H1 (cell line): ENCODE results near the gene ATG4D. TPM values are rescaled to one million over a fixed set of nuclear protein-coding genes. Genes with fewer than 3 reads are reported as not detected.

Experiments used
- CTCF ChIA-PET: fragments of 300-600 bp; sonication (Branson Sonifier 250); formaldehyde crosslinking; loops from one replicate; lab custom pipeline; 2021; ENCODE audit not compliant: partially characterized antibody; lab: Charles Lee
- POLR2A ChIA-PET: fragments of 300-600 bp; sonication (Branson Sonifier 250); formaldehyde crosslinking; loops from one replicate; lab custom pipeline; 2021; ENCODE audit warnings: inconsistent platforms; ENCODE audit not compliant: partially characterized antibody; lab: Charles Lee
- DNase-seq, 2 experiments: peaks; one replicate each; pipeline versions ENCODE4 v3.0.0 to v3.0.0-alpha.2; 2010 to 2022; ENCODE audit warnings: low spot score in 2 of 2, low read depth in 1 of 2, mixed read lengths in 1 of 2
- FAIRE-seq: peaks from 2 replicates; lab custom pipeline; 2011; peaks lifted over from hg19 to GRCh38; lab: Jason Lieb, UNC
- H2AFZ ChIP-seq: 2 replicates; pipeline ENCODE4 v1.8.1; 2012; ENCODE audit warnings: low read length, inconsistent platforms
- H2AK5ac ChIP-seq: 2 replicates; pipeline ENCODE4 v1.6.1; 2013; ENCODE audit warnings: low read depth, low read length
- H2BK120ac ChIP-seq: replicated peaks from 2 replicates; pipeline ENCODE3; 2013; ENCODE audit warnings: low read depth, low read length, inconsistent platforms
- H2BK12ac ChIP-seq: 2 replicates; pipeline ENCODE4 v1.6.1; 2013; ENCODE audit warnings: low read depth, low read length
- H2BK15ac ChIP-seq: 2 replicates; pipeline ENCODE4 v1.6.1; 2013; ENCODE audit warnings: low read length
- H2BK20ac ChIP-seq: 2 replicates; pipeline ENCODE4 v1.6.1; 2013; ENCODE audit warnings: low read length
- H2BK5ac ChIP-seq: 2 replicates; pipeline ENCODE4 v1.6.1; 2013; ENCODE audit warnings: low read depth, low read length
- H3K14ac ChIP-seq: 2 replicates; pipeline ENCODE4 v1.6.1; 2013; ENCODE audit warnings: inconsistent platforms; ENCODE audit not compliant: insufficient read length
- H3K18ac ChIP-seq: 2 replicates; pipeline ENCODE4 v1.6.1; 2013; ENCODE audit warnings: low read length; ENCODE audit errors: extremely low read depth
- H3K23ac ChIP-seq: 2 replicates; pipeline ENCODE4 v1.6.1; 2013; ENCODE audit warnings: inconsistent platforms; ENCODE audit not compliant: insufficient read length
- H3K23me2 ChIP-seq: 2 replicates; pipeline ENCODE4 v1.6.1; 2013; ENCODE audit warnings: low read depth, low read length
- H3K27ac ChIP-seq: 2 replicates; pipeline ENCODE4 v1.6.1; 2011; ENCODE audit warnings: low read depth, low read length, inconsistent platforms
- H3K27me3 ChIP-seq, 4 experiments: replicated peaks in 1 of 4; 1 replicate in 1 of 4; 2 replicates in 3 of 4; pipeline versions ENCODE4 v1.6.1 to v1.8.1; 2011 to 2013; ENCODE audit warnings: low read length in 3 of 4, mild to moderate bottlenecking in 3 of 4, inconsistent platforms in 2 of 4, mixed read lengths in 2 of 4, moderate library complexity in 1 of 4; ENCODE audit not compliant: control insufficient read depth in 3 of 4, insufficient read depth in 3 of 4; ENCODE audit errors: extremely low read depth in 1 of 4
- H3K36me3 ChIP-seq, 4 experiments: 2 replicates each; pipeline versions ENCODE4 v1.6.1 to v1.8.1; 2011 to 2013; ENCODE audit warnings: mild to moderate bottlenecking in 4 of 4, low read length in 3 of 4, moderate library complexity in 2 of 4, control low read depth in 1 of 4, inconsistent platforms in 1 of 4; ENCODE audit not compliant: insufficient read depth in 4 of 4, control insufficient read depth in 2 of 4
- H3K4ac ChIP-seq: replicated peaks from 2 replicates; pipeline ENCODE3; 2013; ENCODE audit warnings: low read length, low read depth, mixed read lengths, inconsistent platforms; ENCODE audit not compliant: insufficient read length
- H3K4me1 ChIP-seq, 4 experiments: replicated peaks in 1 of 4; 1 replicate in 1 of 4; 2 replicates in 3 of 4; pipeline versions ENCODE4 v1.6.1 to v1.8.1; 2011 to 2013; ENCODE audit warnings: low read length in 3 of 4, inconsistent platforms in 2 of 4, mixed read lengths in 1 of 4; ENCODE audit not compliant: insufficient read depth in 4 of 4, control insufficient read depth in 3 of 4
- H3K4me2 ChIP-seq, 2 experiments: 2 replicates each; pipeline versions ENCODE4 v1.6.1 to v1.8.1; 2011 to 2013; ENCODE audit warnings: low read depth in 2 of 2, low read length in 2 of 2, control low read depth in 1 of 2, inconsistent platforms in 1 of 2, mild to moderate bottlenecking in 1 of 2; ENCODE audit not compliant: insufficient read depth in 1 of 2
- H3K4me3 ChIP-seq, 4 experiments: fragments of 200-600, 300-600 bp in 1 of 4; sonication (generic), shearing (Covaris generic), sonication (Bioruptor Twin) in 1 of 4; 2 replicates each; pipeline versions ENCODE4 v1.5.1 to v1.8.1; 2011 to 2016; ENCODE audit warnings: low read length in 4 of 4, low read depth in 3 of 4, control low read depth in 2 of 4, inconsistent platforms in 2 of 4, mild to moderate bottlenecking in 2 of 4, mixed read lengths in 1 of 4, moderate library complexity in 1 of 4; ENCODE audit not compliant: insufficient read depth in 2 of 4; ENCODE audit errors: extremely low read depth in 1 of 4
- H3K56ac ChIP-seq: replicated peaks from 2 replicates; pipeline ENCODE3; 2013; ENCODE audit warnings: low read depth, mild to moderate bottlenecking, mixed read lengths, low read length, inconsistent platforms; ENCODE audit not compliant: insufficient read length
- H3K79me1 ChIP-seq: 2 replicates; pipeline ENCODE4 v1.6.1; 2013; ENCODE audit warnings: low read depth, low read length, control low read depth
- H3K79me2 ChIP-seq, 2 experiments: 2 replicates each; pipeline versions ENCODE4 v1.6.1 to v1.8.1; 2012 to 2013; ENCODE audit warnings: low read length in 2 of 2, mild to moderate bottlenecking in 2 of 2, inconsistent platforms in 1 of 2; ENCODE audit not compliant: insufficient read depth in 2 of 2, control insufficient read depth in 1 of 2
- H3K9ac ChIP-seq, 4 experiments: replicated peaks in 1 of 4; 1 replicate in 1 of 4; 2 replicates in 3 of 4; pipeline versions ENCODE4 v1.6.1 to v1.8.1; 2011 to 2013; ENCODE audit warnings: low read depth in 3 of 4, low read length in 3 of 4, control low read depth in 2 of 4, mild to moderate bottlenecking in 2 of 4, moderate library complexity in 2 of 4, inconsistent platforms in 1 of 4; ENCODE audit errors: extremely low read depth in 1 of 4
- H3K9me3 ChIP-seq, 2 experiments: 2 replicates each; pipeline versions ENCODE4 v1.6.1 to v1.8.1; 2012 to 2013; ENCODE audit warnings: mild to moderate bottlenecking in 2 of 2, moderate library complexity in 2 of 2, control low read depth in 1 of 2, inconsistent platforms in 1 of 2, low read depth in 1 of 2, low read length in 1 of 2, mixed read lengths in 1 of 2; ENCODE audit not compliant: insufficient read depth in 2 of 2
- H4K20me1 ChIP-seq, 2 experiments: replicated peaks in 1 of 2; 2 replicates each; pipeline versions ENCODE3 to v1.8.1; 2011 to 2013; ENCODE audit warnings: inconsistent platforms in 2 of 2, low read length in 2 of 2, mild to moderate bottlenecking in 1 of 2; ENCODE audit not compliant: insufficient read depth in 2 of 2, control insufficient read depth in 1 of 2
- H4K5ac ChIP-seq: 2 replicates; pipeline ENCODE4 v1.6.1; 2013; ENCODE audit warnings: low read length, low read depth, mixed read lengths, inconsistent platforms; ENCODE audit not compliant: insufficient read length
- H4K8ac ChIP-seq: 2 replicates; pipeline ENCODE4 v1.8.0; 2013; ENCODE audit warnings: mild to moderate bottlenecking, moderate library complexity, low read length, inconsistent platforms; ENCODE audit not compliant: insufficient read depth; ENCODE audit errors: extremely low read depth
- H4K91ac ChIP-seq: replicated peaks from 2 replicates; pipeline ENCODE3; 2013; ENCODE audit warnings: low read length, mixed read lengths, inconsistent platforms; ENCODE audit not compliant: insufficient read length
- ASH2L ChIP-seq: fragments of 200-600, 300-600 bp; sonication (generic); IDR thresholded peaks from one replicate; pipeline ENCODE4 v1.7.1; 2017; ENCODE audit warnings: low read length
- CBX8 ChIP-seq: fragments of 300-800, 300-1000 bp; sonication (generic); IDR thresholded peaks from 2 replicates; pipeline ENCODE4 v1.7.1; 2016; ENCODE audit warnings: low read depth, low read length, borderline replicate concordance
- CHD2 ChIP-seq: IDR thresholded peaks from 2 replicates; pipeline ENCODE4 v1.6.1; 2012; ENCODE audit warnings: low read length, improper control_type of control experiment
- EGR1 ChIP-seq: IDR thresholded peaks from 2 replicates; pipeline ENCODE4 v1.6.1; 2011; ENCODE audit warnings: low read depth, low read length, borderline replicate concordance
- EP300 ChIP-seq, 2 experiments: IDR thresholded peaks; 1 replicate in 1 of 2; 2 replicates in 1 of 2; pipeline ENCODE4 v1.6.1; 2011 to 2012; ENCODE audit warnings: low read depth in 2 of 2, low read length in 2 of 2, mild to moderate bottlenecking in 2 of 2, borderline replicate concordance in 1 of 2, inconsistent platforms in 1 of 2, moderate library complexity in 1 of 2
- JUND ChIP-seq: IDR thresholded peaks from 2 replicates; pipeline ENCODE4 v1.6.1; 2011; ENCODE audit warnings: mild to moderate bottlenecking, improper control_type of control experiment, low read length
- KDM1A ChIP-seq: fragments of 200-600, 300-600 bp; sonication (generic); IDR thresholded peaks from 2 replicates; pipeline ENCODE4 v1.7.1; 2016; ENCODE audit warnings: mild to moderate bottlenecking, low read length, borderline replicate concordance
- KDM4A ChIP-seq: IDR thresholded peaks from one replicate; pipeline ENCODE4 v1.7.1; 2012; ENCODE audit warnings: low read depth, mild to moderate bottlenecking, moderate library complexity, low read length, inconsistent platforms; ENCODE audit not compliant: severe bottlenecking
- MAFK ChIP-seq: IDR thresholded peaks from 2 replicates; pipeline ENCODE4 v1.6.1; 2012; ENCODE audit warnings: low read depth, mild to moderate bottlenecking, improper control_type of control experiment, low read length
- POLR2A ChIP-seq, 2 experiments: IDR thresholded peaks; 1 replicate in 1 of 2; 2 replicates in 1 of 2; pipeline ENCODE4 v1.6.1; 2011; ENCODE audit warnings: low read depth in 2 of 2, low read length in 2 of 2, mild to moderate bottlenecking in 2 of 2; ENCODE audit errors: control extremely low read depth in 1 of 2
- POU5F1 ChIP-seq: IDR thresholded peaks from 2 replicates; pipeline ENCODE4 v1.6.1; 2011; ENCODE audit warnings: low read depth, mild to moderate bottlenecking, low read length, moderate library complexity
- SIN3A ChIP-seq, 2 experiments: IDR thresholded peaks in 1 of 2; conservative IDR thresholded peaks in 1 of 2; 2 replicates each; pipeline ENCODE4 v1.6.1; 2011 to 2012; ENCODE audit warnings: low read length in 2 of 2, improper control_type of control experiment in 1 of 2, low read depth in 1 of 2, mild to moderate bottlenecking in 1 of 2
- SUZ12 ChIP-seq: fragments of 200-600 bp; sonication (generic); IDR thresholded peaks from 2 replicates; pipeline ENCODE4 v1.6.1; 2012; ENCODE audit warnings: mild to moderate bottlenecking, inconsistent platforms, low read length, moderate library complexity, mixed read lengths
- TAF1 ChIP-seq: IDR thresholded peaks from 2 replicates; pipeline ENCODE4 v1.6.1; 2011; ENCODE audit warnings: mild to moderate bottlenecking, low read depth, low read length
- WGBS, 2 experiments: shearing (Covaris generic) in 1 of 2; methylation state at CpG; one replicate each; pipeline versions ENCODE4 v1.1.6 to v1.1.7; 2013 to 2015; ENCODE audit warnings: low lambda C conversion rate in 2 of 2, mixed read lengths in 2 of 2, inconsistent platforms in 1 of 2, low coverage in 1 of 2, missing lambda C conversion rate in 1 of 2; ENCODE audit not compliant: insufficient replicate concordance in 2 of 2, insufficient coverage in 1 of 2, insufficient read length in 1 of 2; ENCODE audit errors: extremely low coverage in 1 of 2, missing lambda C conversion rate in 1 of 2; 5-methylcytosine and 5-hydroxymethylcytosine counted together
- polyA plus RNA-seq, 7 experiments: library from polyadenylated mRNA; depleted of rRNA in 3 of 7; stranded (reverse) in 5 of 7; unstranded in 2 of 7; fragments of >200 nt in 5 of 7; fragments of 200-250 nt in 2 of 7; gene quantifications; 1 replicate in 5 of 7; 2 replicates in 1 of 7; 4 replicates in 1 of 7; pipeline versions ENCODE4 v1.2.1 to v1.2.3, GENCODE V29; 2011 to 2013; ENCODE audit warnings: missing spikeins in 2 of 7, mixed read lengths in 2 of 7
- total RNA-seq: library from RNA; stranded (reverse); fragmentation: NEBNext Ultra II Directional; extraction: Animal tissue kit (Norgen Biotek cat#: 25700); gene quantifications from 2 replicates; pipeline ENCODE4 v1.2.1, GENCODE V29; 2021

ATG4D gene
- total and polyA plus RNA-seq, 2 of the 8 experiments (the other 6 are each of a cell fraction or from before 2014, with no cell fraction given): 39.6 to 43.7 TPM

DNA sequence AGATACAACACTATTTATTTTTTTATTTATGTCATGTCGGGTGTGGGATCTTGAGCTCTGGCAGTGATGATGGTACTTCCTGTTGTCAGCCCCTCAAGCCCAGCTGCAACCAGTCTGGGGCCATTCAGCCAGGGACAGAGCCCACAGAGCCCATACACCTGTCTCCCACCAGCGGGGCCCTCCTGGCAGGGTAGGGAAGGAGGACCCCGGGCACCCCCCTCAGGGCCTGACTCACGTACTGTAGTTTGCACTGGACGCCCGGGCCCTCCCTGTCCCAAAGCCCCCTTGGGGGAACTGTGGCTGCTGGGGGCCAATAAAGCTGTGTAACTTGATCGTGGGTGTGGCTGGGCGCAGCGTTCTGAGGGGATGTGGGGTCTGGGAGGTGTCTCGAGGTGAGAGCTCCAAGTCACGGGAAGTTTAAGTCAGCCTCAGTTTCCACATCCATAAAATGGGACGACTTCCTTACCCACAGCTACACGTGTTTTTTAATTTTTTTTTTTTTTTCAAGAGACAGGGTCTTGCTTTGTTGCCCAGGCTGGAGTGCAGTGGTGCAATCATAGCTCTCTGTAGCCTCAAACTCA is 9.5 kb downstream of the ATG4D start:
- Histone ChIP-seq H3K4me1 (no peaks in the 10 kb centered on the region), H3K27ac (no peak overlapping the region), H3K79me1 (0 out of 2 replicates have a peak, but pooled peaks cover 3% of the 10 kb centered on the region)
- TF ChIP-seq KDM4A (no peak), EP300 (IDR thresholded peaks at IDR 0.05; ENCODE audit: borderline replicate concordance in 1 of 2, low read depth in 2 of 2, low read length in 2 of 2) (no peak), JUND (no peak), POU5F1 (no peak), TAF1 (no peak), POLR2A (IDR thresholded peaks at IDR 0.05; ENCODE audit: control extremely low read depth in 1 of 2, low read depth in 2 of 2, low read length in 2 of 2) (no peak; a peak in 1 of 3 replicates), KDM1A (no peak), CBX8 (no peak), SUZ12 (no peak), ASH2L (no peak), CHD2 (no peak), MAFK (no peak), EGR1 (no peak), SIN3A (conservative IDR thresholded peaks at IDR 0.05 in 1 of 2, IDR thresholded peaks at IDR 0.05 in 1 of 2; ENCODE audit: low read depth in 1 of 2, low read length in 2 of 2) (no peak)

More for the DNA sequence above, 9.5 kb downstream of the ATG4D start:
- Histone ChIP-seq H3K18ac (no peak overlapping the region), H3K27me3 (no peaks in the 10 kb centered on the region), H3K4me2 (no peak overlapping the region), H3K4ac (no peak overlapping the region), H2BK15ac (no peak overlapping the region), H2AK5ac (no peak overlapping the region), H4K20me1 (peaks cover 6 to 22% of the 10 kb centered on the region in 2 experiments), H2BK12ac (no peak overlapping the region), H3K23me2 (no peaks in the 10 kb centered on the region), H2BK120ac (no peak overlapping the region), H3K9me3 (no peaks in the 10 kb centered on the region), H2BK20ac (no peak overlapping the region), H4K91ac (no peak overlapping the region), H3K79me2 (no peaks in the 10 kb centered on the region), H3K23ac (no peak overlapping the region), H3K56ac (no peak overlapping the region), H2AFZ (no peak overlapping the region), H2BK5ac (no peak overlapping the region), H3K14ac (no peak overlapping the region), H4K8ac (peak overlapping the region; percentile 28; the same call in 1 of the 2 replicates), H3K9ac (no peak overlapping the region), H3K36me3 (peaks cover 12 to 68% (median 48%) of the 10 kb centered on the region in 4 experiments; a peak in 7 of 8 replicates), H3K4me3 (no peak overlapping the region), H4K5ac (no peak overlapping the region)
- DNase-seq: no peak
- no peak for FAIRE-seq
- ChIA-PET POLR2A (interaction anchor here (0.7 to 5.0 kb wide), 18 partner anchors 9 to 148 kb away, joined by 3 to 41 read pairs (median 4); partner anchors contain the start of genes KRI1, QTRT1 and S1PR5), CTCF (interaction anchor here (0.9 to 4.5 kb wide), 15 partner anchors 8 to 177 kb away, joined by 3 to 25 read pairs (median 6); partner anchors contain the start of gene ATG4D)
- 99% methylated on average over 11 of the region's 13 CpGs; no CpG with 5 or more reads in 1 of the 2 experiments for WGBS, 2 experiments
